Stomach (tissue), 9 donors: ENCODE data around the gene SZT2. TPM values are rescaled to one million over a fixed set of nuclear protein-coding genes. Genes with fewer than 3 reads are reported as not detected.

Source experiments
- DNase-seq, 2 donors: peaks; one replicate each; pipeline versions ENCODE4 v3.0.0 to v3.0.0-alpha.2; 2013 to 2019
- H3K27ac ChIP-seq, 5 donors: fragments of 200-600 bp in 4 of 5; sonication (generic) in 4 of 5; one replicate each; pipeline ENCODE4 v1.5.1; 2013 to 2019; ENCODE audit warnings: mild to moderate bottlenecking in 1 of 5, moderate library complexity in 1 of 5
- H3K27me3 ChIP-seq, 3 donors: fragments of 200-600 bp; sonication (generic); one replicate each; pipeline ENCODE4 v1.5.1; 2017 to 2019; ENCODE audit warnings: mixed run types in 1 of 3
- H3K36me3 ChIP-seq, 4 donors: fragments of 200-600 bp; sonication (generic); 1 replicate in 3 of 4; 2 replicates in 1 of 4; pipeline ENCODE4 v1.5.1; 2016 to 2019
- H3K4me1 ChIP-seq, 4 donors: fragments of 200-600 bp; sonication (generic); one replicate each; pipeline ENCODE4 v1.5.1; 2016 to 2019
- H3K4me3 ChIP-seq, 4 donors: fragments of 200-600 bp; sonication (generic) in 3 of 4; one replicate each; pipeline ENCODE4 v1.5.1; 2016 to 2019; ENCODE audit warnings: mild to moderate bottlenecking in 1 of 4
- H3K9me3 ChIP-seq, 4 donors: fragments of 200-600 bp; sonication (generic); one replicate each; pipeline ENCODE4 v1.5.1; 2016 to 2019
- EP300 ChIP-seq: sonication (generic); formaldehyde crosslinking; IDR thresholded peaks from one replicate; pipeline ENCODE4 v1.6.1; 2017; ENCODE audit warnings: antibody characterized with exemption
- POLR2A ChIP-seq, 4 donors: fragments of 450-650 bp; IDR thresholded peaks; one replicate each; pipeline ENCODE4 v1.6.1; 2016; ENCODE audit warnings: antibody characterized with exemption in 4 of 4, control low read depth in 2 of 4, mild to moderate bottlenecking in 1 of 4, moderate library complexity in 1 of 4
- POLR2AphosphoS5 ChIP-seq, 3 donors: sonication (generic); formaldehyde crosslinking; IDR thresholded peaks; one replicate each; pipeline ENCODE4 v1.6.1; 2016; ENCODE audit warnings: antibody characterized with exemption in 3 of 3
- WGBS, 5 donors: extraction: QIAGEN DNeasy Blood & Tissue Kit in 3 of 5; methylation state at CpG; one replicate each; pipeline versions ENCODE4 v1.1.5 to v1.1.7; 2013 to 2018; 5-methylcytosine and 5-hydroxymethylcytosine counted together
- intact Hi-C: fragments of 100-400 bp; cut with DNase I; formaldehyde crosslinking; loops from one replicate; pipeline ENCODE4 v1.15.1; 2023; ENCODE audit warnings: low total_unique reads
- polyA plus RNA-seq, 3 donors: library from polyadenylated mRNA; stranded (reverse); fragments of 200-250 nt; gene quantifications; one replicate each; pipeline ENCODE4 v1.2.3, GENCODE V29; 2013
- total RNA-seq, 5 donors: library from RNA; depleted of rRNA; stranded (reverse); fragments of >200 nt; gene quantifications; one replicate each; pipeline versions ENCODE4 v1.1.0 to v1.2.3, GENCODE V29; 2014 to 2016
- TF ChIP-seq, protein P1 (sequence below), 7 experiments: fragments of 450-650 bp in 4 of 7; fragments of 200-600 bp in 3 of 7; sonication (generic) in 3 of 7; IDR thresholded peaks; one replicate each; pipeline ENCODE4 v1.5.1; 2016 to 2019; ENCODE audit warnings: antibody characterized with exemption in 7 of 7, control low read depth in 2 of 7, mild to moderate bottlenecking in 1 of 7
- donor health status: healthy with polysubstance abuse.
- donor health status: Bipolar disorder and iron deficiency.
- donor health status: healthy.

SZT2 gene
- total and polyA plus RNA-seq, 8 donors: 4.9 to 69.3 (median 52.9) TPM

DNA sequence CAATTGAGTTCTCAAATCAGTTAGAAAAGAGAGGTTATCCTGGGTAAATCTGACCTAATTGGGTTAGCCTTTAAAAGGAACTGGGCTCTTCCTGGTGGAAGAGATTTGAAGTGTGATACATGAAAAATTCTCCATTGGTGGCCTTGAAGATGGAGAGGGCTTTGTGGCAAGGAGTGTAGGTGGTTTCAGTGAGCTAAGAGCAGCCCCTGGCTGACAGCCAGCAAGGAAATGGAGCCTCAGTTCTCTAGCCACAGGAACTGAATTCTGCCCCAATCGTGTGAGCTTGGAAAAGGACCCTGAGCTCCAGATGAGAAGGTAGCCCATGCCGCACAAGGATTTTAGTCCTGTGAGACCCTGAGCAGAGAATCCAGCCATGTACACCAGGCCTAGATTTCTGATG is 76.7 kb downstream of the SZT2 start:
- peaks cover 0 to 10% (median 3%) of the 10 kb centered on the region in 4 donors for H3K4me1 ChIP-seq
- H3K4me3 ChIP-seq: no peak overlapping the region
- H3K27ac ChIP-seq: no peak overlapping the region
- H3K9me3 ChIP-seq: no peaks in the 10 kb centered on the region
- H3K27me3 ChIP-seq: no peaks in the 10 kb centered on the region
- intact Hi-C loops: no loop called here
- WGBS, 5 donors: 50 to 67% (median 58%) methylated on average over 2 of the region's 2 CpGs
- DNase-seq: peak in 1 of 2 donors; percentile 36
- no peaks in the 10 kb centered on the region for H3K36me3 ChIP-seq
- TF ChIP-seq, protein P1, sequence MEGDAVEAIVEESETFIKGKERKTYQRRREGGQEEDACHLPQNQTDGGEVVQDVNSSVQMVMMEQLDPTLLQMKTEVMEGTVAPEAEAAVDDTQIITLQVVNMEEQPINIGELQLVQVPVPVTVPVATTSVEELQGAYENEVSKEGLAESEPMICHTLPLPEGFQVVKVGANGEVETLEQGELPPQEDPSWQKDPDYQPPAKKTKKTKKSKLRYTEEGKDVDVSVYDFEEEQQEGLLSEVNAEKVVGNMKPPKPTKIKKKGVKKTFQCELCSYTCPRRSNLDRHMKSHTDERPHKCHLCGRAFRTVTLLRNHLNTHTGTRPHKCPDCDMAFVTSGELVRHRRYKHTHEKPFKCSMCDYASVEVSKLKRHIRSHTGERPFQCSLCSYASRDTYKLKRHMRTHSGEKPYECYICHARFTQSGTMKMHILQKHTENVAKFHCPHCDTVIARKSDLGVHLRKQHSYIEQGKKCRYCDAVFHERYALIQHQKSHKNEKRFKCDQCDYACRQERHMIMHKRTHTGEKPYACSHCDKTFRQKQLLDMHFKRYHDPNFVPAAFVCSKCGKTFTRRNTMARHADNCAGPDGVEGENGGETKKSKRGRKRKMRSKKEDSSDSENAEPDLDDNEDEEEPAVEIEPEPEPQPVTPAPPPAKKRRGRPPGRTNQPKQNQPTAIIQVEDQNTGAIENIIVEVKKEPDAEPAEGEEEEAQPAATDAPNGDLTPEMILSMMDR (IDR thresholded peaks at IDR 0.05): no peak
- no peak for TF ChIP-seq POLR2AphosphoS5 (IDR thresholded peaks at IDR 0.05)
- TF ChIP-seq EP300: no peak

DNA sequence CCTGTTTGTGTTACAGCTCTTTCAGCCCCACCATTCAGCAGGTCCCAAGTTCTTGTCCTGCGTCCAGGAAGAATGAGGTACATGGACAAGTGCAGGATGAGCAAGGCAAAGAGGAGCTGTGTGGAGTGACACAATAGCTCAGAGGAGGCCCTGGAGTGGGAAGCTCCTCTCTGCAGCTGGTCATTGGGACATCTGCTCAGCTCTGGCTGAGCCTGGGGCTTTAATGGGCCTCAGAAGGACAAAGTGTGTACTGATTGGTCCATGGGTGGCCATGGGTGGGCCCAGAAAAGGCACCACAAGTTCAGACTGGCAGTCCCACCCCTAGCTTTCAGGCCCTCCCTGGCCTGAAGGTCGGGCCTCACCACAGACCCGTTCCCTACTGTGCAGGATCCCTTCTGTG is 78.7 kb downstream of the SZT2 start:
- Histone ChIP-seq H3K36me3 (no peaks in the 10 kb centered on the region), H3K4me1 (peaks cover 0 to 10% (median 3%) of the 10 kb centered on the region in 4 donors), H3K27ac (no peak overlapping the region), H3K4me3 (no peak overlapping the region), H3K9me3 (no peaks in the 10 kb centered on the region), H3K27me3 (no peaks in the 10 kb centered on the region)
- TF ChIP-seq POLR2AphosphoS5 (IDR thresholded peaks at IDR 0.05) (no peak), EP300 (no peak), POLR2A (IDR thresholded peaks at IDR 0.05) (no peak)
- TF ChIP-seq, protein P1 (IDR thresholded peaks at IDR 0.05): no peak
- 81 to 90% (median 88%) methylated on average over 1 to 3 of the region's 3 CpGs for WGBS, 5 donors
- intact Hi-C loops: no loop called here
- DNase-seq: no peak

DNA sequence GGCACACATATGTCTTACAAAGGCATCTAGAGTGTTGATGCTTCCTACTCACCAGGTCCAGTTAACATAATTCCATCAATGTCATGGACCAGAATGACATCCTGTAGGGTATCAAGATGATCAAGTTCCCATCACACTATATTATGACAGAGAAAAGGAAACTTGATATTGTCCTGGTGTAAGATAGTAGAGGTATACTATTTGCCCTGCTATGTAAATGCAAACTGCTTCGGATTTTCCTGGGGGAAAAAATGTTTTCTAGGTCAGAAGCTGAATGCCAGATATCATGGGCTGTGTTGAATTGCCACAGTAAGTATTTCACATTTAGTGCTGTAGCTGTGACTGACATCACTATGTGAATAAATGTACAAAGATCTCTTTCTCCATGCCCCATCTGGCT is 80.2 kb downstream of the SZT2 start:
- Histone ChIP-seq H3K36me3 (no peaks in the 10 kb centered on the region), H3K4me1 (peaks cover 0 to 10% (median 3%) of the 10 kb centered on the region in 4 donors), H3K4me3 (no peak overlapping the region), H3K27ac (no peak overlapping the region), H3K9me3 (no peaks in the 10 kb centered on the region), H3K27me3 (no peaks in the 10 kb centered on the region)
- intact Hi-C loops: no loop called here
- TF ChIP-seq EP300 (no peak), POLR2AphosphoS5 (IDR thresholded peaks at IDR 0.05) (no peak), POLR2A (IDR thresholded peaks at IDR 0.05) (no peak)
- TF ChIP-seq, protein P1 (IDR thresholded peaks at IDR 0.05): no peak
- no peak for DNase-seq
- 47 to 75% (median 49%) methylated on average over 1 of the region's 1 CpG for WGBS, 5 donors

DNA sequence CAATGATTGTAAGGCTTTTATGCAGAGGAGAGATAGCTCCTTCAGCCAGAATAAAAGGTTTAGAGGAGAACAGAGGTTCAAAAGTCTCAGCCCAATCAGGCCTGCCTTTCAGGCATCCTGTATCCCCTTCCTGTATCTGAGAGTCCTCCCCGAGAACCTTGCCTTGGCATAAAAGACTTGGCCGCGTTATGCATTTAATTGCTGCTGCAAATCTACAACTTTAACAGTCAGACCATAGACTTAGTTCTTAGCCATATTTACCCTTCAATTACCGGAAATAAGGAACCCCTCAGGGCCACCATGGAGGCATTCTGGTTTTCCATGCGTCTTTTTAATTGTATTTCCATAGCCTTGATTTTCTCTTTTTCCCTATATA is 82.4 kb downstream of the SZT2 start:
- no peaks in the 10 kb centered on the region for H3K27me3 ChIP-seq
- H3K27ac ChIP-seq: no peak overlapping the region
- no peaks in the 10 kb centered on the region for H3K4me1 ChIP-seq
- no peak overlapping the region for H3K4me3 ChIP-seq
- H3K36me3 ChIP-seq: no peaks in the 10 kb centered on the region
- TF ChIP-seq POLR2AphosphoS5 (IDR thresholded peaks at IDR 0.05) (no peak), EP300 (no peak), POLR2A (IDR thresholded peaks at IDR 0.05) (no peak)
- TF ChIP-seq, protein P1 (IDR thresholded peaks at IDR 0.05): no peak
- intact Hi-C loops: no loop called here
- DNase-seq: no peak
- no peaks in the 10 kb centered on the region for H3K9me3 ChIP-seq
- 79 to 94% (median 91%) methylated on average over 5 of the region's 5 CpGs for WGBS, 5 donors
